HG02798 (cell line): Measurements from ENCODE around the gene NRP1.

ENCODE experiments used
- ATAC-seq: cut with Tn5 transposase; IDR thresholded peaks from one replicate; pipeline ENCODE4 v1.9.1; 2021; ENCODE audit warnings: mild to moderate bottlenecking; ENCODE audit not compliant: unreplicated experiment, poor library complexity

Gene NRP1

GRCh38 chr10:33271969-33272583 lies 62.4 kb downstream of the NRP1 start:
- no peak for ATAC-seq

- ATAC-seq: no peak
Observed at GRCh38 chr10:33270971-33271370, 63.5 kb downstream of the NRP1 start.

- ATAC-seq: no peak
Observed at GRCh38 chr10:33267708-33268107, 66.8 kb downstream of the NRP1 start.

- no peak for ATAC-seq
Observed at GRCh38 chr10:33265621-33266020, 68.8 kb downstream of the NRP1 start.

- no peak for ATAC-seq
Observed at GRCh38 chr10:33263453-33263852, 71.0 kb downstream of the NRP1 start.

GRCh38 chr10:33262871-33263270 lies 71.6 kb downstream of the NRP1 start:
- ATAC-seq: no peak

GRCh38 chr10:33260403-33261149 lies 73.9 kb downstream of the NRP1 start:
- ATAC-seq: no peak

GRCh38 chr10:33258967-33259366 lies 75.5 kb downstream of the NRP1 start:
- ATAC-seq: no peak

- no peak for ATAC-seq
Observed at GRCh38 chr10:33257439-33258080, 76.9 kb downstream of the NRP1 start.

- ATAC-seq: no peak
Observed at GRCh38 chr10:33256458-33256857, 78.0 kb downstream of the NRP1 start.

GRCh38 chr10:33254556-33255160 lies 79.8 kb downstream of the NRP1 start:
- ATAC-seq: no peak

GRCh38 chr10:33253411-33253810 lies 81.1 kb downstream of the NRP1 start:
- ATAC-seq: no peak

GRCh38 chr10:33252794-33253203 lies 81.7 kb downstream of the NRP1 start:
- ATAC-seq: no peak

- no peak for ATAC-seq
Observed at GRCh38 chr10:33252324-33252723, 82.1 kb downstream of the NRP1 start.

- no peak for ATAC-seq
Observed at GRCh38 chr10:33249659-33250345, 84.7 kb downstream of the NRP1 start.

GRCh38 chr10:33249137-33249536 lies 85.3 kb downstream of the NRP1 start:
- no peak for ATAC-seq

GRCh38 chr10:33248638-33249037 lies 85.8 kb downstream of the NRP1 start:
- no peak for ATAC-seq

- ATAC-seq: no peak
Observed at GRCh38 chr10:33247221-33247922, 87.1 kb downstream of the NRP1 start.

GRCh38 chr10:33245343-33245742 lies 89.1 kb downstream of the NRP1 start:
- no peak for ATAC-seq

GRCh38 chr10:33244354-33244967 lies 90.0 kb downstream of the NRP1 start:
- no peak for ATAC-seq
